GM21529 (cell line): Measurements from ENCODE around the gene CLTRN.
"Not testable (repeated sequence)": the region's sequence is repeated elsewhere in the genome, so short reads cannot be mapped to it uniquely, and the experiment has no call there.

Source experiments
- ATAC-seq: cut with Tn5 transposase; IDR thresholded peaks from one replicate; pipeline ENCODE4 v1.9.1; 2021; ENCODE audit not compliant: unreplicated experiment

CLTRN gene

GRCh38 chrX:15653961-15654360, 10.6 kb downstream of the CLTRN start:
- no peak for ATAC-seq

- ATAC-seq, result not testable (repeated sequence)
Observed at GRCh38 chrX:15647510-15647909, 17.1 kb downstream of the CLTRN start.

DNA sequence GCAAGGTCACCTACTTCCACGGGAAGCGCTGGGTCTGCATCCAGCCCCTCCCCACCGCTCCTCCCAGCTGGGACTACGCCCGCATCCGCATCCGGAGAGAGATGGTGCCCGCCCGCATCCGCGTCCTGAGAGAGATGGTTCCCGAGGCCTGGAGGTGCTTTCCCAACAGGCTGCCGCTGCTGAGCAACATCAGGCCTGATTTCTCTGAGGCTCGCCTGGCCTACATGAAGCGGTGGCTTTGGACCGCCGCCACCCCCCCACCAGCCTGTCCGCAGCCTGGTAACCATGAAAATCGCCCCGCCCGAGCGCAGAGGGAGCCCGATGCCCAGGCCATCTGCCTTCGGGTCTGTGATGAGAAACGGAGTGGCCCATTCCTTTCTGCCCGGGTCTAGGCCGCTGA, 18.1 kb downstream of the CLTRN start:
- ATAC-seq, result no peak

GRCh38 chrX:15646031-15646430, 18.6 kb downstream of the CLTRN start:
- no peak for ATAC-seq

DNA sequence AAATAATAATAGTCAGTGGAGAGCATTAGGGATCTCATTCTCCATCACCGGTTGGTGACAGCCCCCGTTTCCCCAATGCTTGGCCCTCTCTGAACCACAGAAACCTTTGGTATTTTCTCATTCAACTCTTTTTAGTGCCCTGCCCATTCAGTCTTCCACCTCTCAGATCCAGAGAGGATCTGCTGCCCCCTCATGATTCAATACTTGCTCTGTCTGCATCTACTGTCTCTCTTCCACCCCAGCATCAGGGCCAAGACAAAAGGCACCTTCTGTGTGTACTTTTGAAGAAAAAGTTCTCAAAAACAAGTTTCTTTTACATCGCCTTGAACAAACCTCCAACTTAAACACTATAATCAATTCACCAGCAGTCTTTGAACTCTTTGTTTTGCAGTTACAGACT, 19.3 kb downstream of the CLTRN start:
- no peak for ATAC-seq

GRCh38 chrX:15644560-15644872, 20.1 kb downstream of the CLTRN start:
- no peak for ATAC-seq

GRCh38 chrX:15643786-15644559, 20.6 kb downstream of the CLTRN start:
- no peak for ATAC-seq

DNA sequence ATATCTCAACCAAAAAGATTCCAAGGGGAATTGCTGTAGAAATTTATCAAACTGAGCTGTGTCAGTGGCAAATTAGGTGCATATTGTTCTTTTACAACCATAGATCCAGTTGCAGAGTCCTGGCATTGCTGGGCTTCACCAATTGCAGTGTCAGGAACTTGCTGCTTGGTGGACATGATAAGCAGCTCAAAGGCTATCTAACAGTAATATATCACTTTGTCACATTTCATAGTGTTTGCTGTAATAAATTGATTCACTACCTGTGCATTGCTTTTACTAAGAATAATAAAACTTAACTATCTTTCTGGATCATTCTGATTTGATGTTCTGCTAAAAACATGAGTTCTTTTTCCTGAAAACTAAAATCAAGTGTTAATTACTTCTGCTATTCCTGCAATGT, 33.0 kb downstream of the CLTRN start:
- no peak for ATAC-seq

DNA sequence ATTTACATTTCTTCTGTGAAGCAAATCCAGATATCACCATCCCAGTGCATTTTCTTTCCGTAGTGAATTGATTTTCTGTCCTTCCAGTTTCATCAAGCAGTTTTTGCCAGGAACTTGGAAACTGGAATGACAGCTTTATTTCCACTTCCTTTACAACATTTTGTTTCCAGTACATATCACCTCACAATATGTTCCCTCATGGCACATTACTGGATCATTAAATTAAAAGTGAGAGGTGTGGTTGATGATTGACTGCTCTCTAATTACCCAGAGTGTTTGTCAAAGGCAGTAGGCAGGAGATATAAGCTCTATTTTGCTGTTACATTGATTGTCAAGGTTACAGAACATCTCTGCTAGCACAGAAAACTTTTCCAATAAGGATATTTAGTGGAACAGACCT, 41.6 kb downstream of the CLTRN start:
- ATAC-seq, result no peak

DNA sequence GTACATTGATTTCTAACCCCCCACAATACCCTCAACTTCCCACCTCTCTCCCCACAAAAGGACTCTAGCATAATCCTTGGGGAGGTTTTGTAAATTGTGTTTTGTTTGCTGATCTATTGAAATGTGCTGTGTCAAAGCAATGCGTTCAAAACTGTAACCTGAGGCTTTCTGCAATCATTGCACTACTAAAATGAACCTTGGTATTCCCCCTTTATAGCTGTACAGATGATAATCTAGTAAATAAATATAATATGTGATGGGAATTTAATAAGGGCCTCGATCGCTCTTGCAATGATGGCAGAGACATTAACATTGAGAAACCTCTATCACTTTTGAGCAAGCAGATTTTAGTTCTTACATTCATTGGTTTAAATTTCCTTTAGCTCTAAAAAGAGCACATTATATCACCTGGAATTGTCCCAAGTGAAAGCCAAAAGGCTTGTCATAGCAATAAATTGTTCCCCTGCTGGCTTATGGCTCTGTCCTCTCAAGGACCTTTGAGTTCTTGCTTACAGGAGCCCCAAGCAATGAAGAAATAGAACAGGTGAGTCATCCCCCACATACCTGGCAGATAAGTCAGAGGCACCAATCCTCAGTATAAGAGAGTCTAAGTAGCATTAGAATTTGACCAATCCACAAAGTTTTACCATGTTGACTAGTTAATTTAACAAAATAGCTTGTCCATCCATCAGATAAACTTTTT, 45.4 kb downstream of the CLTRN start:
- ATAC-seq, result no peak

DNA sequence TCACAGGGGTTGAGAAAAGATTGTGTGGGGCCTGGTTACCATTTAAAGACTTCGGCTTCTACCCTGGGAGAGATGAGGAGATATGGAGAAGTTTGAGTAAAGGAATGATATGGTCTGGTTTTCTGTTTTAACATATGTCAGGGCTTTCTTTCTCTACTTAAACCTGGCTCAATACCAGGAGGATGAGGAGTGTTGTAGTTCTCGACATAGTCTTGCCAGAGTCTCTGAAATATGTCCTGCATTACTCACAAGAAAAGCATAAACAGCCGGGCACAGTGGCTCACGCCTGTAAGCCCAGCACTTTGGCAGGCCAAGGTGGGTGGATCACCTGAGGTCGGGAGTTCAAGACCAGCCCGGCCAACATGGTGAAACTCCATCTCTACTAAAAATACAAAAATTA, 47.5 kb downstream of the CLTRN start:
- ATAC-seq, result no peak

GRCh38 chrX:15616531-15616930, 48.1 kb downstream of the CLTRN start:
- ATAC-seq, result no peak

DNA sequence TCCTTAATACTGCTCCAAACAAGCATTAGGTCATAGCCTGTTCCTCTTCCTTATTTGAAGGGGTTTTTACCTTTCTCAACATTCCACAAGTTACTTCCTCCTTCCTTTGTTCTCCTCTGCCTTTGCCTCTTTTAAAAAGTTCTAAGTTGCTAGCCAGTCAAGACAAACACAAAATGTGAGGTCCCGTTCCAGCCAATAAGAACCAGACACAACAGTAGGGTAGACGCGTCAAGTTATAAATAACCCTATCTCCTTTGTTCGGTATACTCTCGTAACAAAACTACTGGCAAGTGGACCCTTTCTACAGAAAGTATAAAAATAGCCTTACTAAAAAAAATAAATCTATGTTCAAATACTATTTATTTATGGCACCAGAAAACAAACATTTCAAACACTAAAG, 57.5 kb downstream of the CLTRN start:
- ATAC-seq, result no peak

DNA sequence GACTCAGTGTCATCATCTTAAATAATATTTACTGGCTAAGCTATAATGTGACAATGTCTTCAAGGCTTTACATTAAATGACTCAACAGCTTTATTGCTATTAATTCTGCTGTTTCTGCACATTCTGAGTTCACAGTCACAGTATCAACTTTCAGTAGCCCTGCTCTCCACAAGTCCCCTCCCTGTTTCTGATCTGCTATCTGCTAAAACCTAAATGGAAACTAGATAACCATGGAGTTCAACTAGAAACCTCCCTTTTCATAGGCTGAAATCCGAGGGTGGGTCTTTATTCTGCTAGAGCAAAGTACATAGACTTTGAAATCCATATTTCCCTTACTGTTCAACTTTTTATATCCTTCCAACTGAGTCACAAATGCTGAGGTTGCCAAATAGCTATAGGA, 58.5 kb downstream of the CLTRN start:
- ATAC-seq, result no peak

DNA sequence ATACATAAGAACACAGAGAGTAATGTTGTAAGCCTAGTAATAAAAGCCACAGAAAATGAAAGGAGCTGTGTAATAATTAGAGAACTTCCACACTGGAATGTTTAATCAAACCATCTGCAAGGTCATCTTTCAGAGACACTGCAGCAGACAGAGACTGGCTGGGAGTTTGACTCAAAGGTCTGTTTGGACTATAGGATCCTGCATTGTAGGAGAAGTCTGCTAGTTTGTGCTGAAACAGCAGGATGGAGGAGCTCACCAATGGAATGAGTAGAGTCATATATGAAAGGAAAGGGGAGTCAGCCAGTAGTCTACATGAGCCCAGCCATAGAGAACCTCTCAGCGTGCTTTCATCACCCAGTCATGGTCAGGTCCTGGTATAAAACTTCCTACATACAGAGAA, 59.4 kb downstream of the CLTRN start:
- no peak for ATAC-seq

DNA sequence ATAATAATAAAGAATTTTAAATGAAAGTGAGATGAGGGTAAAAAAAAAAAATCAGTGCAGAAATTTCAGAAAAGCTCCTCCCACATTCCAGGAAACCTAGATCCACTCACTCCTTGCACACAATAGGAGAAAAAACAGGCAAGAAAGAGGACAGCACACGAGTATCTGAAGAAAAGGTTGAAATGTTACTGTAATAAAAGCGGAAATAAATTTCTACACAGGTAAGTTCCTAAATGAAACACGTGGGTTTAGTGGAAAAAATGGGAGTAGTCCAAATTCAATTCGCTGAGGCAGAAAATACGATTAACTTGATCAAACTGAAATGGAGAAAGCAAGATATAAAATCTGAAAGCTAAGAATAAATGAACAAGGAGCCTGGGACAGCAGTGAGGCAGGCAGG, 61.8 kb downstream of the CLTRN start:
- ATAC-seq, result no peak

GRCh38 chrX:15601932-15602331, 62.7 kb downstream of the CLTRN start:
- no peak for ATAC-seq

- ATAC-seq, result no peak
Observed at GRCh38 chrX:15600745-15601144, 63.9 kb downstream of the CLTRN start, which contains the start of gene ACE2. Gene ACE2, minus strand, starts transcription at chrX:15600960. Its CDS starts 49 bp downstream, at chrX:15600911.

DNA sequence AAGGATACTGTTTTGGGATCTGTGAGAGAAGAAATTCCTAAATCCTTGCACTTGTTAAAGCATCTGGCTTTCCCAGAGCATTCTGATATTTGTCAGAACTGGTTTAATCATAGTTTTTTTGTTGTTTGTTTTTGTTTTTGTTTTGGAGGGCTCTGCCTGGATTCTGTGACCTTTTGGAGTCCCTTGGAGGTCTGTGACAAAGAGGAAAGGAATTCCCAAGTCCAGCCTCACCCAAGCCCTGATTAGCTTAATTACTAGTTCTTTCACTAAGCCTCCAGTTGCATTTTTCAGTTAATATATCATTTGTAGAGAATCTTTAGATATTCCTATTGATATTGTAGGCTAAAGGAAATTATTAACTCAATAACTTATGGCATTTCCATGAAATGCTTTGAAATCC, 64.6 kb downstream of the CLTRN start:
- no peak for ATAC-seq

DNA sequence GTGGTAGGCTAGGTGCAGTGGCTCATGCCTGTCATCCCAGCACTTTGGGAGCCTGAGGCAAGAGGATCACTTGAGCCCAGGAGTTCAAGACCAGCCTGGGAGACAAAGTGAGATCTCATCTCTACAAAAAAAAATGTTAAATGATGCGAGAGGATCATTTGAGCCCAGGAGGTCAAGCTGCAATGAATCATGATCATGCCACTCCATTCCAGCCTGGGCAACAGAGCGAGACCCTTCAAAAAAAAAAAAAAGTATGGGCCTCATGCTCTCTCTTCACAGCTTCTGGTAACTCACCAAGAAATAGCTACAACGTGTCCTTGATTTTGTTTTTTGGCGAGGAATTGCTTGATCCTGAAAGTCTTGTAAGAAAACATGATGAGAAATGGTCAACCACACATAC, 65.1 kb downstream of the CLTRN start:
- no peak for ATAC-seq

DNA sequence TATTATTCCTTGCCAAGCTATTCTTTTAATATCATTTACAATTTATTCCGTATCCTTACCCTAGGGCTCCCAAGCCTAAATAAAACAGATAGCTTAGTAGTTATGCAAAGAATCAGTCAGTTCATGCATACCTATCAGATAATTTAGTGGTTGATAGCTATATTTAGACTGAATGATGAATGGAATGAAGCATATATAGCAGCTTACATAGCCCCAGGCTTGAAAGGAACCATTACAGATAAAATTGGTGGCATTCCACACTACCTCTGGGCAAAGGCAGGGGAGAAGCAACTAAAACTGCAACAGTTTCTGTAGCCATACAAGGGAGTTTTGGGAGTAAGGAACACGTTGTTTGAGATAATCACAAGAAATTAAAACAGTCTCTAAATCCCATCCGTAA, 66.6 kb downstream of the CLTRN start:
- no peak for ATAC-seq

DNA sequence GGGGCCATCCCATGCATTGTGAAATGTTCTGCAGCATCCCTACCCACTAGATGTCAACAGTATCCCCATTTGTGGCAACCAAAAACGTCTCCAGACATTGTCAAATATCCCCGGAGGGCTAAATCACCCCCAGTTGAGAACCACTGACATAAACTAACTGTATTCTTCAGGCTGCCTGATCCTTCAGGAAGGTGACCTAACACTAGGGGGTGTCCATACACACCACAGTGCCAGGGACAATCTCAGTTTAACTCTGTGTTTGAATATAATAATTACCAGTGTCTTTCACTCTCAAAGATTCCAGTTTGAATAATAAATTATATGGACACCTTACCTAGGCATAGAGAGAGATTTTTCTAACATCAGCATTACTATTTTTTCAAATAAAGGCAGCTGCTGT, 70.2 kb downstream of the CLTRN start:
- no peak for ATAC-seq
